Fibroblast of peridontal ligament (primary cell): ENCODE measurements around the gene FANCC.
A peak's percentile ranks its signal among the peaks of the same experiment; 100 is the strongest.

ENCODE experiments used
- DNase-seq: peaks from one replicate; pipeline ENCODE4 v3.0.0-alpha.2; 2010; ENCODE audit errors: extremely low read depth

FANCC gene

GRCh38 chr9:95102001-95102433, 215.5 kb downstream of the FANCC start:
- DNase-seq: no peak

DNA sequence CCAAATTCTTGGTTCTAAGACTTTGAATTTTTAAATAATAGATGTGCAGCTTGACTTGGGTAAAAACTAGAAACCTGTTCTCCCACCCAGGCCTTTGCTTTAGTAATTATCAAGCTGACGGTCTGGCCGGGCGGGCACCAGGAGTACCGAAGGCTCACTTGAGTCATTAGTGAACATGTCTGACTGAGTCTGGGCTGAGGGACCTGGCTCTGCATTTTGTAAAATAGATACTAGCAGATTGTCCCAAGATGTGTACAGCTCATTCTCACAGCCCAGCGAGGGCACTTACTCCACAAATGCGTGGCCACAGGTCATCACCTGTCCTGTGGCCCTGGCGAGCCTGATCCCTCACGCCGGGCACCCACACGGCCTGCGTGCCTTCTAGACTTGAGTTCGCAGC, 216.2 kb downstream of the FANCC start:
- DNase-seq: no peak

- DNase-seq: no peak
Observed at GRCh38 chr9:95100071-95100627, 217.4 kb downstream of the FANCC start.

- no peak for DNase-seq
Observed at GRCh38 chr9:95099321-95100070, 218.0 kb downstream of the FANCC start.

DNA sequence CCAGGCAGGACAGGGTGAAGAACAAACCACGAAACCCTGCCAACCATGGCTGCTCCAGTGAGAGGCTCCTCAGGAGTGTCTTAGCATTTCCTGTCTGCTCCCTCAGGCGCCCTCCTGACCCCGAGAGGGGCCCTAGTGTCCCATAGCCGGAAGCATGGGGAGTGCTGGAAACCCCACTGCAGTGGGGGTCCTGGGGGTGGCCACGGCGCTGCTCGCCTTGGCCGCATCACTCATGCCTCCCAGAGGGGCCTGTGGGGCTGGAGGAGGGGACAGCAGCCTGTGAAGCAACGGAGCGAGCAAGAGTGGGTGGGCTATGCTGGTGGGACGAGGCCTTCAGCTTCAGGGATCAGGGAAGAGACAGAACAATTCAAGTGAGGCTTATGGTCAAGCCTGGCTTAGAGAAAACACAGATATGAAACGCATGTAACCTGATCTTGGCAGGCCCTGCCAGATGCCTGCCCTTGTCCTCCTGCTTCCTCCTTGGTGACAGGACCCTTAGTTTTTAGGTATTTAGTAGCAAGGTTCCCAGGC, 219.1 kb downstream of the FANCC start:
- DNase-seq: no peak

DNA sequence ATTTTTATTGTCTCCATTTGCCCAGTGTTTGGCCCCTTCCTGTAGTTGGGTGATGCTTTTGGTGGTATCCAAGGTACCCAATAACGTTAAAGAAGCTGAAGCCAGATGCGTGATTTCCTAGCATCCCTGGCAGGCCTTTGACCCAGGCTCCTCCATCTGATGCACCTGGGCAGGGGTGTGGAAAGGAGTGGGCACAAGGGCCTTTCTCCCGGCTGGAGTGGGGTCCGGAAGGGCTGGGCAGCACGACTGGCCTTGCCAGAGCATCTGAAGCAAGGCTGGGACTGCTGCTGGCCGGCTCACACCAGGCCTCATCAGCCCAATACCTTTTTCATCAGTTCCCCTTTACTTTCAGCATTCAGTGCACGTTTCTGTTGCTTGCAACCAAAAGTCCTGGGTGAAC, 220.2 kb downstream of the FANCC start:
- DNase-seq: no peak

DNA sequence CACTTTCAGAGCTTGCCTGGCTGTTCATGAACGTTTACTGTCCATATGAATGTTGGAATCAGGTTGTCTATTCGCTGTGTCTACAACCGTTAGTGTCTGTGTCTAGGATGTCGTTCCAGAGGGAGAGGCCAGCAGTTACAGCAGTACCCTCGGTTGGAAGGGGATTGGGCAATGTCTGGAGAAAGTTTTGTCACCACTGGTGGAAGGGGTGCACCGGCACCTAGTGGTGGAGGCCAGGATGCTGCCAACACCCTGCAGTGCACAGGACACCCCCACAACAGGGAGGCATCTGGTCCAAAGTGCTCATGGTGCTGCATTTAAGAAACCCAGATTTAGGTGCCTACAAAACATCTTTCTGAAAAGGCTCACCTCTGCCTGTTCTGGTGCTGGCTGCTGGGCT, 220.7 kb downstream of the FANCC start:
- DNase-seq: no peak

GRCh38 chr9:95096381-95096780, 221.1 kb downstream of the FANCC start:
- no peak for DNase-seq

- DNase-seq: no peak
Observed at GRCh38 chr9:95095641-95096355, 221.7 kb downstream of the FANCC start.

- no peak for DNase-seq
Observed at GRCh38 chr9:95094002-95094401, 223.5 kb downstream of the FANCC start.

DNA sequence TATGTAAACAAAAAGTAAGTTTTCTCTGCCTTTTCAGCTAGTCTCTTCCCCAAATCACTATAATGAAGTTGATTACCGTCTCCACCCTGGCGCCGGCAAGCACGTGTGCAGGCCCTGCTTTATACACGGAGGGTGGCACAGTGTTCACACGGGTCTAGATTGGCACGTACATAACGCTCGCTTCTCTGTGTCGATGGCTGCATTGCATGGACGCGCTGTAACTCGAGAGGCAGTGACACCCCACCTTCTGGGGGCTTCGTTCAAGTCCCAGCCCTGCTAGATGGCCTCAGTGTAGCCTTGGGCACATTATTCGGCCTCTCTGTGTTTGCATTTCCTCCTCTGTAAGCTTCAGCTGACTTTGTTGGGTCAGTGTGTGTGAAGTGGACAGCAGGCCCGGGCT, 223.9 kb downstream of the FANCC start:
- DNase-seq: no peak

GRCh38 chr9:95092262-95093072, 225.0 kb downstream of the FANCC start:
- DNase-seq: peak; percentile 92

DNA sequence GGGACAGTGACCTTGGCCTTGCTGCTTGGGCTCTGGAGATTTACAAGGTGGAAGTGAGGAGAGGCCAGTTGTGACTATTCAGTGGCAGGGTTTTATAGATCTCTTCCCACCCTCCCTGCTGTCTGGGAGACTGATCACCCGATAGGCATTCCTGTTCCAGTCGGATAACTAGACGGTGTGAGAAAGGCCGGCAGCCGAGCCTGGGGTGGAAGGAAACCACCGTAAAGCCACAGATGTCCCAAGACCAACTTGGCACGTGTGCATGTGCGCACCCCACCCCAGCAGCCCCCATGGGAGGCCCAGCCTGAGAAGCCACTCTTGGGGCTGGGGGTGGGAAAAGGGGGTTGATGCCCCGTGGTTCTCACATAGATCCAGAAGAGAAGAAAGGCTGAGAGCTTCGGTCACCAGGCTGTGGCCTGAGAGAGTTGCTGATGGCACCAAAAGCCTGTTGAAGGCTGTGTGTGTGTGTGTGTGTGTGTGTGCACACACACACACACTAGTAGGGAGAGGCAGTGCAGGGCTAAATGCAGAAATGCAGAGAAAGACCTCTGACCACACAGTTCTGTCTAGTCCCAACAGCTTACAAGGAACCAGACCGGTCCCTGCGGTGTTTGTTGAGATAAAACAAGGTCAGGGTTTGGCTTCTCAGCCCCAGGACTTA, 225.8 kb downstream of the FANCC start:
- DNase-seq: peak; percentile 66

- no peak for DNase-seq
Observed at GRCh38 chr9:95090871-95091577, 226.5 kb downstream of the FANCC start.

- no peak for DNase-seq
Observed at GRCh38 chr9:95090023-95090791, 227.3 kb downstream of the FANCC start.

GRCh38 chr9:95089257-95090022, 228.1 kb downstream of the FANCC start:
- DNase-seq: no peak

GRCh38 chr9:95088421-95089161, 228.9 kb downstream of the FANCC start:
- peak; percentile 22 for DNase-seq

- peak; percentile 10 for DNase-seq
Observed at GRCh38 chr9:95087659-95088242, 229.8 kb downstream of the FANCC start.
